Osteocyte (in vitro differentiated cells): Measurements from ENCODE around the gene NTN1. TPM values are rescaled to one million over a fixed set of nuclear protein-coding genes. Genes with fewer than 3 reads are reported as not detected.
"Not testable (repeated sequence)": the region's sequence is repeated elsewhere in the genome, so short reads cannot be mapped to it uniquely, and the experiment has no call there.

Source experiments
- DNase-seq: peaks from one replicate; pipeline ENCODE4 v3.0.0; 2021; ENCODE audit warnings: mixed read lengths; ENCODE audit not compliant: unreplicated experiment; ENCODE audit errors: extremely low spot score
- H3K27ac Mint-ChIP-seq: one replicate; pipeline ENCODE4 v1.8.0; 2021; ENCODE audit warnings: mild to moderate bottlenecking, mixed read lengths; ENCODE audit not compliant: unreplicated experiment
- H3K27me3 Mint-ChIP-seq: one replicate; pipeline ENCODE4 v1.8.0; 2021; ENCODE audit warnings: mixed read lengths; ENCODE audit not compliant: unreplicated experiment
- H3K36me3 Mint-ChIP-seq: one replicate; pipeline ENCODE4 v1.8.0; 2021; ENCODE audit warnings: mixed read lengths; ENCODE audit not compliant: unreplicated experiment
- H3K4me1 Mint-ChIP-seq: one replicate; pipeline ENCODE4 v1.8.0; 2021; ENCODE audit warnings: mixed read lengths; ENCODE audit not compliant: unreplicated experiment
- H3K4me3 Mint-ChIP-seq: one replicate; pipeline ENCODE4 v1.8.0; 2021; ENCODE audit warnings: mild to moderate bottlenecking, moderate library complexity, mixed read lengths; ENCODE audit not compliant: unreplicated experiment
- H3K9me3 Mint-ChIP-seq: one replicate; pipeline ENCODE4 v1.8.0; 2021; ENCODE audit warnings: mixed read lengths; ENCODE audit not compliant: unreplicated experiment
- CTCF ChIP-seq: fragments of 200-600 bp; sonication (generic); IDR thresholded peaks from 2 replicates; pipeline ENCODE4 v1.5.0; 2021; ENCODE audit warnings: antibody characterized with exemption, mild to moderate bottlenecking, moderate library complexity
- total RNA-seq: library from RNA; stranded (reverse); gene quantifications from 2 replicates; pipeline ENCODE4 v1.2.1, GENCODE V29; 2021

Gene NTN1
- total RNA-seq, 1 donor from 2014 or later = 21.4 TPM

GRCh38 chr17:9150446-9151090 is 129.3 kb downstream of the NTN1 start:
- H3K4me3 Mint-ChIP-seq = peak overlapping the region; percentile 43
- DNase-seq = peak; percentile 88
- TF ChIP-seq CTCF = no peak
- peaks cover 3% of the 10 kb centered on the region for H3K9me3 Mint-ChIP-seq
- peak overlapping the region; percentile 94 for H3K27ac Mint-ChIP-seq
- peaks cover 28% of the 10 kb centered on the region for H3K4me1 Mint-ChIP-seq
- no peaks in the 10 kb centered on the region for H3K36me3 Mint-ChIP-seq
- H3K27me3 Mint-ChIP-seq = no peaks in the 10 kb centered on the region

GRCh38 chr17:9151091-9151490 is 129.8 kb downstream of the NTN1 start:
- no peak for DNase-seq
- Mint-ChIP-seq H3K4me1 (peaks cover 28% of the 10 kb centered on the region), H3K9me3 (peaks cover 3% of the 10 kb centered on the region), H3K4me3 (no peak overlapping the region), H3K27me3 (no peaks in the 10 kb centered on the region), H3K27ac (peak overlapping the region; percentile 94), H3K36me3 (no peaks in the 10 kb centered on the region)
- TF ChIP-seq CTCF = no peak

- DNase-seq, H3K27me3 Mint-ChIP-seq, H3K9me3 Mint-ChIP-seq, H3K4me3 Mint-ChIP-seq, H3K27ac Mint-ChIP-seq, H3K36me3 Mint-ChIP-seq: not testable (repeated sequence)
- H3K4me1 Mint-ChIP-seq = peaks cover 28% of the 10 kb centered on the region
Observed at GRCh38 chr17:9151740-9152139, 130.4 kb downstream of the NTN1 start.

- Mint-ChIP-seq H3K4me1 (peaks cover 21% of the 10 kb centered on the region), H3K27ac (no peak overlapping the region), H3K4me3 (no peak overlapping the region), H3K27me3 (no peaks in the 10 kb centered on the region), H3K36me3 (no peaks in the 10 kb centered on the region), H3K9me3 (no peaks in the 10 kb centered on the region)
- DNase-seq = no peak
- TF ChIP-seq CTCF = no peak
Observed at GRCh38 chr17:9158544-9159452, 137.5 kb downstream of the NTN1 start.

- H3K36me3 Mint-ChIP-seq = no peaks in the 10 kb centered on the region
- no peak overlapping the region for H3K27ac Mint-ChIP-seq
- TF ChIP-seq CTCF = no peak
- no peaks in the 10 kb centered on the region for H3K9me3 Mint-ChIP-seq
- no peaks in the 10 kb centered on the region for H3K27me3 Mint-ChIP-seq
- no peak for DNase-seq
- H3K4me3 Mint-ChIP-seq = no peak overlapping the region
- H3K4me1 Mint-ChIP-seq = peaks cover 22% of the 10 kb centered on the region
Observed at GRCh38 chr17:9162275-9162985, 141.1 kb downstream of the NTN1 start.
